HG03025 (cell line): Measurements from ENCODE around the gene SNX27.

Experiments
- ATAC-seq: cut with Tn5 transposase; IDR thresholded peaks from one replicate; pipeline ENCODE4 v1.9.1; 2021; ENCODE audit warnings: mild to moderate bottlenecking, moderate library complexity; ENCODE audit not compliant: unreplicated experiment, low FRiP score

SNX27 gene

DNA sequence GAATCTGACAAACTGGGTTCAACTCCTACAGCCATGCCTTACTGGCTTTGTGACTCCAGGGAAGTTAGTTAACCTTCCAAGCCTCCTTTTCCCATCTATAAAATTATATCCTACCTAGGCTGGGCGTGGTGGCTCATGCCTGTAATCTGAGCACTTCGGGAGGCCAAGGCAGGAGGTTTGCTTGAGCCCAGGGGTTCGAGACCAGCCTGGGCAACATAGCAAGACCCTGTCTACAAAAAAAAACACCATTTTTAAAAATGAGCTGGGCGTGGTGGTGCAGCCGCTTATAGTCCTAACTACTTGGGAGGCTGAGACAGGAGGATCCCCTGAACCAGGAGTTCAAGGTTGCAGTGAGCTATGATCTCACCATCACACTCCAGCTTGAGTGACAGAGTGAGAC, 89.7 kb downstream of the SNX27 start:
- ATAC-seq, result no peak

DNA sequence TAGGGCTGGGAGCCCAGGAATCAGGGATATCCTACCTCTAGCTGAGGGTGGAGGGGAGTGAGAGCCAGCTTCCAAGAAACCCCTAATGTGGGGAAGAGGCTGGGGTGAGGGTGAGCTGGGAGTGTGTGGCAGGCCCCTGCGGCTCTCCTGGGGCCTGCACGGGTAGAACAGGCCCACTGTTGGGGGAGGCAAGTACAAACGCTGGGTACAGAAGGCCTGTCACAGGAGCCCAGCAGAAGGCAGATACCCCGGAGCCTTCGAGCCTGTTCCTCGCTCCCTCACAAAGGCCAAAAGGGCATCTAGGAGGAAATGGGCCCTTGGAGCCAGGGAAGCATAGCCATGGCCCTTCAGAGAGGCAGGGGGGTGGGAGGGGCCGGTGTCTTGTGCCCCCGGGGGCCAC, 91.1 kb downstream of the SNX27 start:
- no peak for ATAC-seq

DNA sequence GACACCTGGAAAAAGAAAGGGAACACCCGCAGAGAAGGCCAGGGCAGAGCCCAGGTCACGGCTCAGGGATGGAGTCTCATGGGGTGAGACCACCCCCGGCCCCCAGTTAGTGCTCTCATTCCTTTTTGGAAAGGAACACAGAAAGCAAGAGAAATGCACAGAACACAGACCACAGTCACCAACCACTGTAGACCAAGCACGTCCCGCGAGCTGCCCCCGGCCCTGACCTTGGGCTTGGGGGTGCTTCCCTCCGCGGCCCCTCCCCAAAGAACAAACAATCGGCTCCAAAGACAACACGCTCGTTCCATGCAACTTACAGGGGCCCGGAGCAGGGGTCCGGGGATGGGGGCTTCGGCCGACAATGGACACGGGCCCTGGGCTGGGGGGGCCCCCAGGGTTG, 92.0 kb downstream of the SNX27 start:
- no peak for ATAC-seq

DNA sequence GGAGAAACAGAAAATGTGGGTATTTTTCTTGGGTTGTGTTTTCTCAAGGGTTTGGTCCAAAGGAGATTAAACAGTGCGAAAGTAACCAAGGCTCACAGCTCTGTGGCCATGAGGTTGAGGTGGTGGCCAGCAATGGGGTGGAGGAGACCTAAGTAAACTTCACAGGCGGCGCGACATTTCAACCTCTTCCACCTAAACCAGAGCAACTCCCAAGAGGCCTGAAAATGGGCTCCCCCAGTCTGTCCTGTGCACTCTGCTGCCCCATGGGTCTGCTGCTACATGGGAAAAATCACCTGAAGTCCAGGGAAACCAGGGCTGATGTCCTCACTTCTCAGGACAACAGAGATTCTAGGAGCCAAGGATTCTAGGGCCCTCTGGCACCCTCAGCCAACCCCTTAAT, 92.4 kb downstream of the SNX27 start:
- ATAC-seq, result no peak

DNA sequence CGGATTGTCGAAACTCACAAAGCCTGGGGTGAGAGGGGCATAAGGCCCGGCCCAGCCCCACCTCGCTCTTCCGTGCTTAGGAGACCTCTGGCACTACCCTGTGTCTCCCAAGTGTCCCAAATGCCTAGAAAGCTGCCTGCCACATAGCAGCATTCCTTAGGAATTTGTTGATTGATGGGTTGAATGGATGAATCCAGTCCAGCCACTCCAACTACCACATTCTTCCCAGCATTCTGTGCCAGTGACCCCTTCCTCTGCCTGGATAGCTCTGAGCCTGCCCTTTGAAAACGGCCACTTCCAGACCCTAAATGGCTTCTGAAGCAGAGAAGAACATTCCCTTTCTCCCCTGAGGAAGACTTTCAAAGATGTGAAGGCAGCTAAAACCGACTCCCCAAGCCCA, 93.3 kb downstream of the SNX27 start:
- ATAC-seq, result no peak

DNA sequence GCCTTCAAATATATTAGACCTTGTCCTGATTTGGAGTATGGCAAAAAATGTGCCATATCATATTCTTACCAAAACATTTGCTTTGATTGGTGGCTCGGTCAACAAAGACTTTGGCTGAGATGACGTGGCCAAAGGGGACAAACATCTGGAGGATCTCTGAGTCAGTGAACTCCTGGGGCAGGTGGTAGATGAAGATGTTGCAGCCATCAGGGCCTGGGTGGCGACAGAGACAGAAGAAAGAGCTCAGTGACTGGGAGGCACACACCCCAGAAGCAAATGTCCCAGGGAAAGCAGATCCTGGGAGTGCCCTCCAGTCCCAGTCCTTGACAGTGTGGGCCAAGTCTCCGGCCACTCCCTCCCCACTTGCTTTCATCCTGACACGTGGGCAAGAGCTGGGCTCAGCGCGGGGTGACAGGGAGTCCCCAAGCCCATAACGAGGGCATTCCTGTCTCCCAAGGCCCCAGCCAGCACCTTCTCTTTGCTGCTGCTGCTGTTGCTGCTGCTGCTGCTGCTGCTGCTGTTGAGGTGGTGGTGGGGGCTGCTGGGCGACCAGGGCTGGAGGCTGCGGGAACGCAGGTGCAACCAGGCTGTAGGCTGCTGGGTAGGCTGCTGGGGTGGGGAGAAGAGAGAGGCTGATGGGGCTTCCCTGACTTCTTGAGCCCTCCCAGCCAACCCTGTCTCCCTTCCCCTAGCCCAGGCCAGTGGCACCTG, 94.1 kb downstream of the SNX27 start:
- ATAC-seq, result no peak

DNA sequence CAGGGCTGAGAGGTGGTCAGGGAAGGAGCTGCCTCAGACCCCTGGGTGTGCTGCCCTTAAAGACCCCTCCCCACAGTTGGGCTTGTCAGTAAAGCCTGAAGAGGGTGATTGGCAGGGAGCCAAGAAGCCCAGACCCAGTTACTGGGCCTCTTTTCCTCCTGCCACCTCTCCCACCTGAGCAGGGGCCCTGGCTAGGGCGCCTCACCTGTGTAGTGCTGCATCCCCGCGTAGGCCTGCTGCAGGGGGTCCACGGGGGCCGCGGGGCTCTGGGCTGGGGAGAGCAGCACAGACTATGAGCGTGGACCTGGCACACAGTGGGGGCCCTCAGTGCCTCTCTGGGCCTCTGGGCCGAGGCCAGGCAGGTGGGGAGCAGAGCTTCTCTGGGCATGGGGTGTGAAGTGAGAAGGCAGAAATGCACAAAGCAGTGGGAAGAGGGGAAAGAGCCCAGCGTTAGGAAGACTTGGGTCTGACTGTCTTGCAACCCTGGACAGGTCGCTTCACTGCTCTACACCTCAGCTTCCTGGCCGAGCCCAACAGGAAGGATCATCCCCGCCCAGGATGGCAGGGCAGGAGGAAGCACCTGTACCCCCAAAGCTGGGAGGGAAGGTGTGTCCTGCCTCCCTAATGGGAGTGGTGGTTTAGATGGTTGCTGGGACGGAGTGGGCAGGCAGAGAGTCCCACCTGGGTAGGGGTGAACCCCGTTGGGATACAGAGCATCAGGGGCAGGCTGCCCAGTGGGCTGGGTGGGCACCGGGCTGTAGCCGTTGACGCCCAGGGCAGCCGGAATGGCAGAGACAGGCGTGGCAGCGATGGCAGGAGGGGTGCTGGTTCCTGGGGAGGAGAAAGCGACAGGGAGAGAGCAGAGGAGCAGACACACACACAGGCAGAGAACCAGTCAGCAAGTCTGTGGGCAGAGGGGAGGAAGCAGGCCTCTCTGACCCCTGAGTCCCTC, 94.9 kb downstream of the SNX27 start:
- ATAC-seq, result no peak

DNA sequence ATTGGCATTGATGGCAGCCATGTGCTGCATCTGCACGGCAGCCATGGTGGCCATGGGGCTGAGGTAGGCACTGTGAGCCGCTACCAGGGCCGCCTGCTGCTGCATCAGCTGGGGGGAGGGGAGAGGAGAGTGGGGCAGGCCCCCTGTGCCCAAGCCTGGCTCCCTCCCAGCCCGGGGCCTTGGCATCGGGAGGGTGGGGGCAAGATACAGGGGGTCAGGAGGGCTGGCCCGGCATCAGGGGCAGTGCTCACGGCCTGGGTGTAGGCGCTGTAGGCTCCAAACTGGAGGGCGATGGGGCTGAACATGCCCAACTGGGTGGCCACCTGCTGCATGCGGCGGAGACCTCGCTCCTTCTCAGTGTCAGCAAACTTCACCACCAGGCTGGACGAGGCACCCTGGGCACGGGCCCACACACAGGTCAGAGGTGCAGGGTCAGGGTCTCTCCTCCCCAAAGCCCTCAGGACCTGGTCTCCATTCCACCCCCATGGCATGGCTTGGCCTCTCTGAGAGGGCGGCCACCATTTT, 95.8 kb downstream of the SNX27 start:
- ATAC-seq, result no peak

DNA sequence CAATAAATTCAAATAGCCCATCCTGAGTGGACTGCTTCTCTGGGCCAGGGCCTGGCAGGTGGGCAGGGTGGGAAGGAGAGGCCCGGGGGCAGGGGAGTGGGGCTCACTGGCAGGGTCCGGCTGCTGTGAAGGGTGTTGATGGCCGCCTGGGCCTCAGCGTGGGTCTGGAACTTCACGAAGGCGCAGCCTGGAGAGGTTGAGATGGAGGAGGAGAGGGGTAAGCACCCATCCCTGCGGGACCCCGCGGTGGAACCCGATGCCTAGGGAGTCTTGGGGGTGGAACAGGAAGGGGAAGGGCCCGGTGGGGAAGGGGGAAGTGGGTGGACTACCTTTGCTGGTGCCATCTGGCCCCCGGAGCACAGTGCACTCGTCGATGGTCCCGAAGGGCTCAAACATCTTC, 97.0 kb downstream of the SNX27 start:
- no peak for ATAC-seq

DNA sequence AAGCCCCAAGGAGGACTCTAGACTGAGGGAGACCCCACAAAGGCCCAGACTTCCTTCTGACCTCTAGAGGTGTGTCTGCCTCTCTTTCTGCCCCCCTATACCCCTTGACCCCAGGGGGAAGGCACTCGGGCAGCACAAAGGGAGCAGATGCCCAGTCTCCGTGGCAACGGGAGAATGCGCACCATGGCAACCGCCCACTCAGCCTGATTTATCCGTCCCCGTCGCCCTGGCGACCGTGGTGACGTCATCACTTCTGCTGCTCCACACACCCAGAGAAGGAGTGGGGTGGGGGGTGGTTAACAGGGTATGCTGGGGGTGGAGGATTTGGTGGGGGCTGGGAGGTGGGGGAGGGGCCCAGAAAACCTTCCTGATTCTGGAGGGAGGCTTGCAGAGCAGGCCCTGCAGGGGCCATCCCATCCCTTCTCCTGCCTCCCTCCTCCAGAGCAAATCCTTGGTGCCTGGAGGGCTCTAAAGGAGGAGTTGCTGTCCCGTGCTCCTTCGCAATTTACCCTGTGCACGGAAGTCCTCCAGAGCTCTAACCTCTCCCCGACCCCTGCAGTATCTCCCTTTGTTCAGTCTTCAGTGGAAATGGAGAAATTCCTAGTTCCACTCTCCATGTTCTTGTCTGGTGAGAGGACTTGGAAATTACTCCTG, 98.5 kb downstream of the SNX27 start:
- no peak for ATAC-seq

DNA sequence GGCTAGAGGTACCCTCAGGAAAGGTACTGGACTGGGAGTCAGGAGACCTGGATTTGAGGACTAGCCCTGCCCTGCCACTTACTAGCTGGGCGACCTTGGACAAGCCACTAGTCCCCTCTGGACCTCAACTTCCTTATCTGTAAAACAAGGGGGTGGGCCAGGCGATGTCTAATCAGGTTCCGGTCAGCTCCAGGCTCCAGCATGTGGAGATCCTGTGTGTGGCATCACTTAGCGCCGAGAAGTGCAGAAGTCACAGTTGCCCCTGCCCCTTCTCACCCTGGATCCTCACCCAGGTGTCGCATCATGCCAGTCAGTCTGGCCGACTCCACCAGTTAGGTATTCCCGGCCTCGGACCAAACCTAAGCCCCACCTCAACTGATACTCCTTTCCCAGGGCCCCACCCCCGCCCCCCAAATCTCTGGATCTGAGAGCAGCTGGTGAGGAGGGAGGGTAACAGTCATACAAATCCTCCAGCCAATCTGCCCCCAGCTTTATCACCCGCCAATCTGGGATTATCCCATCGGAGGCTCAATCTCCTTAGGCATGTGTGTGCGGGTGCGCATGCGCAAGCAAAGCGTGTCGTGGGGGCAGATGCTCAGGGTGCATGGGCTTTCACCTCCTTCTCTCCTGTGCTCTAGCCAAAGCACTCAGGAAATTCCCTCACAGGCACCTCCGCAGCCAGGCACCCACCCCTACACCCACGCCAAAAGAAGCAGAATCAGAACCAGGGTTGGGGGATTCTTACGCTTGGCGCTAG, 99.4 kb downstream of the SNX27 start:
- no peak for ATAC-seq

DNA sequence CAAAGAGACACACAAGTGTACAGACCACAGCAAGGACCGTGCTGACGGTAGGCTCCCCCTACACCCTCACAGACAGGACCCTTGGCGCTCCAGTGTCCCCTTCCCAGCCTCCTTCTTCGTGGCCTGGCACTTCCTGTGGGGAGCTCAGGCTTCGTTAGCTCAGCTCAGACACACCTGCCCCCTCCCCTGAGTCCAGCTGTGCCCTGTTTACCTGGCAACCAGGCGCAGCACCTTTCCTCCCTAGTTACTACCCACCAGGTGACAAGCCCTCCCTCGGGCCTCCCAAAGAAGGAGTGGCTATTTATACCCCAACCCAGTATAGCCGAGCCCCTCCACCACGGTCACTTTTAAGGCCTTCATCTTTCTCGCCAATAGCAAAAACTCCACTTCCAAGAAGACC, 100.1 kb downstream of the SNX27 start:
- ATAC-seq, result no peak

DNA sequence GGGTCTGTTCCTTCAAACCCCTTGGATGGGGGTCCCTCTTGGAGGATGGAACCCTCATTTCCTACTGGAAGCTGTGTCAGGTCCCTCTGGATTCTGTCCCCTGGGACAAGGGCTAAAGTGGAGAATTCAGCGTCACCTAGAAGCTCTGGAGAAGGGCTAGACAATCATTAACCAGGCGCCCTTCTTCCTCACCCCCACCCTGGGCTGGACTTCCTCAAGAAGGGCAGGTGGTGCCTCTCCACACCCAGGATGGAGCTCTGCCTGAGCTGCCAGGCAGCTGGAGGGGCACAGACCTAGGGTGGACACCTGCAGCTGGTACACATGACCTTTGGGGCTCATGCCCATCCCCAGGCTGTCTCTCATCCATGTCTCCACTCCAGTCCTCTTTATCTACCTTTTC, 101.2 kb downstream of the SNX27 start:
- ATAC-seq, result no peak

DNA sequence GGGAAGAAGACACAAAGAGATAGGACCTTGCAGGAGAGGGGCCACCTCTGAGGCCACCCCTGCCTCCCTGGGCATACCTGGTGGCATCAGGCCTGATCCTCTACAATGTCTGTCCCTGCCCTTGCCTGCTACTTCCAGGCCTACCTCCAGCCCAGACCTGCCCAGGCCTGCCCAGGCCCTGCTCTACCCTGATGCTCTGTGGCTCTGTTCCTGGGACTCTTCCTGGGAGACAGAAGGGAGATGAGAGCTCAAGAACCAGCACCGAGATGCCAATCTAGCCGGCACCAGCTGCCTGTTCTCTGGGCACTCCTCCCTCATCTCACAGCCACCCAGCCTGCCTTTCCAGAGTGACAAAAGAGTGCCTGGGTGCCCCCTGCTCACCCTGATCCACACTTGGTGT, 102.0 kb downstream of the SNX27 start:
- no peak for ATAC-seq

DNA sequence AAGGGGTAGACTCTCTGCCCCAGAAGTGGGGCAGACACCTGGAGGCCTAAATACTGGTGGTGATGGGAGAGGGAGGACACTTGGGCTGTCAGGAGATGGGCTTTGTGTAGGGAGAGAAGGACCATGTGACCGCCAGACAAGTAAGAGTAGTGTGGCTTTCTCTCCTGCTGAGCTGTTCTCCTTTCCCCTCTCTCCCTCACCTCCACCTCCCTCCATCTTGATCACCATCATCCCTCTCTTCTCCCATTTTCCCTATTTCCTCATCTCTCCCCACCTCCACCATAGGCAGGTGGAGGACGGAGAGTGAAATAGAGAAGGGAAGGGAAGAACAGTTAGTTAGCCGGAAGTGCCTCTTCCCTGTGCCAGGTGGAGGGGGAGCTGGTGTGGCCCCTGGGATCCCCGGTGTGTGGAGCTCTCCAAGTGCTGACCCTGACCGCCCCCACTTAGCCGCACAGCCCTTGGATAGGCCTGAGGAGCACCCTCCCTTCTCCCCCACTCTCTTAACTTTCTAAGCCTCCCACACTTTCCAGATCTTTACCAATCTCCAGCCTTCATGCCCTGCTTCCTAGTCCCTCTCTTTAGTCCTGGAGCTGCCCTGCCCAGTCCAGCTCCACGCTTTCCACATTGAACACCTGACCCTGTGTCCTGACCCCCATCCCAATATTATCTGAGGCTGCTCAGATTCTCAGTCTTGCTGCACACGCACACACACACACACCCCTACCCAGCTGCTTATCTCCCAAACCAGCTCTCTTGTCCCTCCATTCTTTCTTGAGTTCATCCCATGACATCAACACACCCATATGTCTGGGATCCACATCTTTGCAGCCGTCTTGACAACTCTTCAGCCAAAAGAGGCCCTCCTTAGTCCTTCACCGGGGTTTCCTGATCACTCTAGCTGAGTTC, 103.2 kb downstream of the SNX27 start:
- ATAC-seq, result no peak

DNA sequence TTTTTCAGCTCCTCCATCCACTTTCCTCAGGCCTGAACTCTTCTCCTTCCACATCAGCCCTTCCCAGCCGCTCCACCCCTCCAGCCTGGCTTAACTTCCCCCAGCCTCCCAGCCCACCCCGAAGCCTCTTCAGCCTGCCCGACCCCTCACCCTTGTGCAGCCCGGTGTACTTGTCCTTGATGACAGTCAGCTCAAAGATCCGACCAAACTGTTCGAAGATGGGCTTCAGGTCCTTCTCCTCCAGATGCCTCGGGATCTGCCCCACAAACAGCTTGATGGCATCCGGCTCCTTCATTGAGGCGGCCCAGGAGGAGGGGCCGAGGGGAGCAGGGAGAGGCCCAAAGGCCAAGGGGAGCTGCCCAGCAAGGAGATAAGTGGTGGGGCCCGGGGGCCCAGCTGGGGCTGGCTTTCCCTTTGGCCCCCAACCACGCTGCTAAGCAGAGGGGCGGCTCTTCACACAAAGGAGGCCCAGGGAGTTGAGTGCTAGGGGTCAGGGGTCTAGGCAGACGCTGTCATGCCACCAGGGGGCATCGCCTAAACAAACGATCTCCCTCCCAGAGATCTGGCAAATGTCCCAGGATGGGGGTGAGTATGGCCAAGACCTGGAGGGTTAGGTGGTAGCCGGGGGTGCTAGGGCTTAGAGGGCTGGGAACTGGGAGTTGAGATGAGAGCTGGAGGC, 104.0 kb downstream of the SNX27 start:
- ATAC-seq, result no peak

DNA sequence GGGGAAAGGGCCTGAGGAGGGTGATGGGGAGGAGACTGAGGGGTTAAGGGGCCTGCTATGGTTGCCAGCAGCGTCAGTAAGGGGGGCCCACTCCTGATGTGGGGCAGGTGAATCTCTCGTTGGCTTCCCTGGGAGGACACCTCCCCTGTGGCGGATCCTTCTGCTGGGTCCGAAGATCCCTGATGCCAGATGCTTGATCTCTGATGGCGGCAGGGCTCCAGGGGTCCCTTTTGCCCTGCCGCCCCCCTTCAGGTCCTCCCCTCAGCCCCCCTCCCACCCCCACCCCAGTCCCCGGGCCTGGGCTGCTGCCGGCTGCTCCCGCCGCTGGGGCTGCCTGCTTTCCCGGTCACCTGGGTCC, 104.5 kb downstream of the SNX27 start:
- ATAC-seq, result no peak

DNA sequence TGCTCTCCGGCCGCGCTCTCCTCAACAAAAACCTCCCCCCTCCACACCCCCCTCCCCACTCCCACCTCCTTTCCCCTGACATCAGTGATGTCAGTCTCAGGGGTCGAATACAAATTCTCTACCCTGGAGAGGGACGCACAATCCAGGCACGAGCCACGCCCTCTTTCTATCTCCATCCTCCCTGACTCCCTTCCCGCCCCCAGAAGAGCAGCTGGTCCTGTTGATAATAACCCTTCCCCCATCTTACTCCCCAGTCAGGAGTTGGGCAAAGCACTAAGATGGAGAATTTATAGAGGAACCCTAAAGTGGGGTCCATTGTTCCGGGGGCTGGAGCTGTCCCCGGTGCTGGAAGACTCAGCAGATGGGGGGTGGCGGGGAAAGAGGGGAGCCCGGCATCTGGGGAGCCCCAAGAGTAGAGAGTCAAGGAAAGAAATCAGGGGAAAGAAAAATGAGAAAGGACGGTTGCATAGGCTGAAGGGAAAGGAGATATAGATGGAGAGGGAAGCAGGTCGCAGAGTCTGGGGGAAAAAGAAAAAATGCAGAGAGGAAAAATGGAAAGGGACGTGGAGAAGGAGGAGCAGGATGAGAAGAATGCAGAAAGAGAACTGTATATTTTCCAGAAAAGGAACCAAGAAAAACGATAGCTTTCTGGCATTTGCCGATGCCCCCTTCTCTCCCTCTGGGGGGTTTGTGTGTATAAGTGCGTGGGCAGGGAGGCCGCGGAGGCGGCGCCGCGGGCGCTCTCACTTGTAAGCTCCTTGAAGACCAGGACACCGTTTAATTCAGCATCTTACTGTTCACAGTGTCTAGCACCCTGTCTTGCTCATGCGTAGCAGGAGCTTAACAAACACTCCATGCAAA, 105.2 kb downstream of the SNX27 start, which contains the start of gene CELF3:
Gene CELF3, minus strand, starts transcription at position 33 of the 861 bp plus-strand sequence. CDS start 783 bp downstream, outside the sequence.
- ATAC-seq, result no peak
